H9 (cell line): ENCODE data around the gene BAIAP2. TPM values are rescaled to one million over a fixed set of nuclear protein-coding genes. Genes with fewer than 3 reads are reported as not detected.

Source experiments
- DNase-seq: peaks from one replicate; pipeline ENCODE4 v3.0.0-alpha.2; 2017
- H2AFZ ChIP-seq: one replicate; pipeline ENCODE4 v1.6.1; 2013; ENCODE audit warnings: mild to moderate bottlenecking, low read length, control low read depth, moderate library complexity
- H2AK5ac ChIP-seq: 2 replicates; pipeline ENCODE4 v1.6.1; 2013; ENCODE audit warnings: low read length, control low read depth, mixed read lengths; ENCODE audit not compliant: insufficient read length
- H2BK120ac ChIP-seq: one replicate; pipeline ENCODE4 v1.6.1; 2013; ENCODE audit warnings: low read depth, mild to moderate bottlenecking, low read length, control low read depth, inconsistent platforms; ENCODE audit not compliant: poor library complexity, severe bottlenecking
- H2BK12ac ChIP-seq: 2 replicates; pipeline ENCODE4 v1.6.1; 2013; ENCODE audit warnings: low read length, control low read depth, mixed read lengths, low read depth; ENCODE audit not compliant: insufficient read length
- H2BK15ac ChIP-seq: 2 replicates; pipeline ENCODE4 v1.6.1; 2013; ENCODE audit warnings: low read depth, low read length, control low read depth
- H2BK20ac ChIP-seq: one replicate; pipeline ENCODE4 v1.6.1; 2013; ENCODE audit warnings: low read depth, mild to moderate bottlenecking, low read length, control low read depth, inconsistent platforms; ENCODE audit not compliant: poor library complexity, severe bottlenecking
- H2BK5ac ChIP-seq: 2 replicates; pipeline ENCODE4 v1.6.1; 2013; ENCODE audit warnings: low read length, control low read depth, mixed read lengths; ENCODE audit not compliant: insufficient read length
- H3K14ac ChIP-seq: 2 replicates; pipeline ENCODE4 v1.6.1; 2013; ENCODE audit warnings: low read length, control low read depth; ENCODE audit not compliant: insufficient read depth
- H3K18ac ChIP-seq: 2 replicates; pipeline ENCODE4 v1.6.1; 2013; ENCODE audit warnings: low read depth, mild to moderate bottlenecking, mixed read lengths, low read length, control low read depth; ENCODE audit not compliant: insufficient read length
- H3K23ac ChIP-seq: 2 replicates; pipeline ENCODE4 v1.6.1; 2013; ENCODE audit warnings: low read length, control low read depth, mixed read lengths, low read depth; ENCODE audit not compliant: insufficient read length
- H3K23me2 ChIP-seq: 2 replicates; pipeline ENCODE4 v1.6.1; 2013; ENCODE audit warnings: low read depth, mild to moderate bottlenecking, mixed read lengths, low read length, control low read depth; ENCODE audit not compliant: insufficient read length, poor library complexity, severe bottlenecking
- H3K27ac ChIP-seq: 2 replicates; pipeline ENCODE4 v1.5.1; 2013; ENCODE audit warnings: low read length, control low read depth, mixed read lengths, low read depth; ENCODE audit not compliant: insufficient read length
- H3K27me3 ChIP-seq: 2 replicates; pipeline ENCODE4 v1.6.1; 2013; ENCODE audit warnings: low read length, control low read depth, inconsistent platforms; ENCODE audit not compliant: insufficient read depth
- H3K4ac ChIP-seq: 2 replicates; pipeline ENCODE4 v1.6.1; 2013; ENCODE audit warnings: low read depth, mild to moderate bottlenecking, control low read depth, inconsistent platforms, low read length, moderate library complexity
- H3K4me1 ChIP-seq: 2 replicates; pipeline ENCODE4 v1.6.1; 2013; ENCODE audit warnings: low read length, control low read depth, inconsistent platforms; ENCODE audit not compliant: insufficient read depth
- H3K4me2 ChIP-seq: 2 replicates; pipeline ENCODE4 v1.6.1; 2013; ENCODE audit warnings: low read length, control low read depth, mixed read lengths; ENCODE audit not compliant: insufficient read length, insufficient read depth
- H3K56ac ChIP-seq: 2 replicates; pipeline ENCODE4 v1.6.1; 2013; ENCODE audit warnings: low read depth, mild to moderate bottlenecking, mixed read lengths, low read length, control low read depth; ENCODE audit not compliant: insufficient read length
- H3K79me1 ChIP-seq: 2 replicates; pipeline ENCODE4 v1.6.1; 2013; ENCODE audit warnings: low read depth, mild to moderate bottlenecking, moderate library complexity, low read length, control low read depth, inconsistent platforms; ENCODE audit not compliant: insufficient read depth, poor library complexity, severe bottlenecking
- H3K79me2 ChIP-seq: 2 replicates; pipeline ENCODE4 v1.6.1; 2013; ENCODE audit warnings: low read length, control low read depth, inconsistent platforms; ENCODE audit not compliant: insufficient read depth
- H3K9ac ChIP-seq: 2 replicates; pipeline ENCODE4 v1.6.1; 2013; ENCODE audit warnings: low read length, control low read depth, mixed read lengths; ENCODE audit not compliant: insufficient read length; ENCODE audit errors: extremely low read depth
- H3K9me3 ChIP-seq: one replicate; pipeline ENCODE4 v1.6.1; 2013; ENCODE audit warnings: low read depth, low read length, inconsistent platforms; ENCODE audit not compliant: control insufficient read depth
- H3T11ph ChIP-seq: one replicate; pipeline ENCODE4 v1.6.1; 2013; ENCODE audit warnings: mild to moderate bottlenecking, low read length, control low read depth, inconsistent platforms
- H4K20me1 ChIP-seq: one replicate; pipeline ENCODE4 v1.6.1; 2013; ENCODE audit not compliant: control insufficient read depth, insufficient read length, insufficient read depth
- H4K5ac ChIP-seq: 2 replicates; pipeline ENCODE4 v1.6.1; 2013; ENCODE audit warnings: low read depth, mild to moderate bottlenecking, mixed read lengths, low read length, control low read depth; ENCODE audit not compliant: insufficient read length
- H4K8ac ChIP-seq: replicated peaks from 2 replicates; pipeline ENCODE4 v1.6.1; 2013; ENCODE audit warnings: low read length, control low read depth, mixed read lengths, low read depth; ENCODE audit not compliant: insufficient read length
- H4K91ac ChIP-seq: 2 replicates; pipeline ENCODE4 v1.6.1; 2013; ENCODE audit warnings: low read depth, mild to moderate bottlenecking, moderate library complexity, mixed read lengths, low read length, control low read depth; ENCODE audit not compliant: insufficient read length
- H3K27ac Mint-ChIP-seq, 3 experiments: 2 replicates in 2 of 3; 3 replicates in 1 of 3; pipeline ENCODE4 v1.8.0; 2020 to 2021; ENCODE audit warnings: mixed read lengths in 3 of 3, mild to moderate bottlenecking in 1 of 3, moderate library complexity in 1 of 3
- H3K27me3 Mint-ChIP-seq: 2 replicates; pipeline ENCODE4 v1.8.0; 2021; ENCODE audit warnings: low read depth, mild to moderate bottlenecking, moderate library complexity, mixed read lengths
- H3K36me3 Mint-ChIP-seq, 3 experiments: 2 replicates in 2 of 3; 3 replicates in 1 of 3; pipeline ENCODE4 v1.8.0; 2020 to 2021; ENCODE audit warnings: low read depth in 3 of 3, mixed read lengths in 3 of 3; ENCODE audit not compliant: insufficient read depth in 1 of 3
- H3K4me1 Mint-ChIP-seq, 2 experiments: 2 replicates each; pipeline ENCODE4 v1.8.0; 2020; ENCODE audit warnings: mixed read lengths in 2 of 2
- H3K4me3 Mint-ChIP-seq, 2 experiments: 2 replicates in 1 of 2; 3 replicates in 1 of 2; pipeline ENCODE4 v1.8.0; 2020 to 2021; ENCODE audit warnings: mild to moderate bottlenecking in 2 of 2, mixed read lengths in 2 of 2, moderate library complexity in 1 of 2
- H3K9me3 Mint-ChIP-seq, 2 experiments: 2 replicates in 1 of 2; 3 replicates in 1 of 2; pipeline ENCODE4 v1.8.0; 2020; ENCODE audit warnings: mild to moderate bottlenecking in 2 of 2, mixed read lengths in 2 of 2, moderate library complexity in 1 of 2
- WGBS: extraction: QIAGEN DNeasy Blood & Tissue Kit; methylation state at CpG from one replicate; pipeline ENCODE4 v1.1.7; 2013; ENCODE audit warnings: missing lambda C conversion rate, low lambda C conversion rate, mixed read lengths; ENCODE audit not compliant: insufficient read length; ENCODE audit errors: extremely low coverage; 5-methylcytosine and 5-hydroxymethylcytosine counted together
- total RNA-seq: library from RNA; stranded (reverse); gene quantifications from 2 replicates; pipeline ENCODE4 v1.2.1, GENCODE V29; 2021
- TF ChIP-seq, protein P1 (sequence below): fragments of 200-600 bp; sonication (generic); conservative IDR thresholded peaks from 3 replicates; pipeline ENCODE4 v1.8.0; 2021; ENCODE audit warnings: antibody characterized with exemption, mild to moderate bottlenecking

Gene BAIAP2
- total RNA-seq, 1 experiment from 2014 or later, result 27.8 TPM

DNA sequence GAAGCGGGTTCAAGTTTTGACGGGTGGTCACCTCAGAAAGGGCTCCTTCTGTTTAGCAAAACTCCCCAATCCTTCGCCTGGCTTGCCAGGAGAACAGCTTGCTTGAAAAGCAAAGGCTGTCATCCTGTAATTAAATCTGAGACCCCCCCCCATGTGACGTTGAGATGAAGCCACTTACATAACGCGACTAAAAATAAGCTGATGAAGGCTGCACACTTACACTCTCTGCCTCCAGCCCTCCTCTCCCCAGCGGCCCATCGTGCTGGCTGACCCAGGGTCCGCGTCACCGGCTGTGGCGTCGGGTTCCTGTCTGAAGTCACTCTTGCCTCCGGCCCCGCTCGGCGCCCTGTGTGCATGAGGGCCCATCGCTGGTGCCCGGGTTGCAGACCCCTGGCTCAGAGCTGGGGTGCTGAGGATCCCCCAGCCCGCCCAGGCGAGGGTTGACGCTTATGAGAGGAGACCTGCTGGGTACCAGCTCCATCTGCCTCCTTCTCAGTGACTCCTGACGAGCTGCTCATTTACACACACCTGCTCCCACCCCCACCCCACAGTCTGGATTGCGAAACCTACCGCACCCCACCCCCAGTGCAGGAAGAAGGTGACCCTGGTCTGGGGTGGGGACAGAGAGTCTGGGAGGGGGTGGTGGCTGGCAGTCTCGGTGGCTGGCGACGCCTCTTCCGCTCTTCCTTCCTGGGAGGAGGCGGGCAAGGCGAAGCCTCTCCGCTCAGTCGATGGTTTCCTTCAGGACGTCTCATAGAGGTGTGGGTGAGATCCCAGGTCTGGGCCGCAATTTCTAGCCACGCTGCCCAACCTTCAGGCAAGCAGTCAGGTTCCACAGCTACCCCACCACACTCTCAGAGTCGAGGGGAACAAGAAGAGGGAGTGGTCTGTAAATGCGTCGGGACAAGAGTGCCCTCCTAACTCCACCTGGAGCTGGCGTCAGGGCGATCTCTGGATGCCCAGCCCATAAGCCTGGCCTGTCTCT is 3.1 kb upstream of the BAIAP2 start:
- H3K27ac Mint-ChIP-seq, result no peak overlapping the region
- no peak overlapping the region for H3K4ac ChIP-seq
- no CpG with 5 or more reads among the region's 41 CpGs for WGBS

More for the DNA sequence above, 3.1 kb upstream of the BAIAP2 start:
- Histone ChIP-seq H2BK5ac (no peak overlapping the region), H2BK12ac (no peak overlapping the region), H3K79me2 (no peaks in the 10 kb centered on the region), H4K5ac (no peak overlapping the region), H3K27ac (no peak overlapping the region), H4K91ac (no peak overlapping the region), H3K27me3 (peaks cover 2% of the 10 kb centered on the region; the same call in 1 of the 2 replicates), H3K4me2 (no peak overlapping the region), H2AFZ (no peak overlapping the region), H2BK15ac (no peak overlapping the region), H4K20me1 (no peaks in the 10 kb centered on the region), H3K9me3 (no peaks in the 10 kb centered on the region), H2BK120ac (no peak overlapping the region), H3K23me2 (peaks cover 9% of the 10 kb centered on the region), H3K9ac (no peak overlapping the region), H3T11ph (no peak overlapping the region), H3K79me1 (no peaks in the 10 kb centered on the region), H2AK5ac (no peak overlapping the region), H3K4me1 (peaks cover 4% of the 10 kb centered on the region; the same call in 1 of the 2 replicates), H2BK20ac (no peak overlapping the region), H3K23ac (no peak overlapping the region), H3K18ac (no peak overlapping the region), H3K56ac (no peak overlapping the region), H4K8ac (no peak overlapping the region), H3K14ac (no peak overlapping the region)
- peaks cover 0 to 17% (median 5%) of the 10 kb centered on the region in 3 experiments; a peak in 4 of 7 replicates for H3K36me3 Mint-ChIP-seq
- H3K4me3 Mint-ChIP-seq, result no peak overlapping the region; a peak in 1 of 5 replicates
- peaks cover 29 to 34% of the 10 kb centered on the region in 2 experiments for H3K4me1 Mint-ChIP-seq
- TF ChIP-seq, protein P1, sequence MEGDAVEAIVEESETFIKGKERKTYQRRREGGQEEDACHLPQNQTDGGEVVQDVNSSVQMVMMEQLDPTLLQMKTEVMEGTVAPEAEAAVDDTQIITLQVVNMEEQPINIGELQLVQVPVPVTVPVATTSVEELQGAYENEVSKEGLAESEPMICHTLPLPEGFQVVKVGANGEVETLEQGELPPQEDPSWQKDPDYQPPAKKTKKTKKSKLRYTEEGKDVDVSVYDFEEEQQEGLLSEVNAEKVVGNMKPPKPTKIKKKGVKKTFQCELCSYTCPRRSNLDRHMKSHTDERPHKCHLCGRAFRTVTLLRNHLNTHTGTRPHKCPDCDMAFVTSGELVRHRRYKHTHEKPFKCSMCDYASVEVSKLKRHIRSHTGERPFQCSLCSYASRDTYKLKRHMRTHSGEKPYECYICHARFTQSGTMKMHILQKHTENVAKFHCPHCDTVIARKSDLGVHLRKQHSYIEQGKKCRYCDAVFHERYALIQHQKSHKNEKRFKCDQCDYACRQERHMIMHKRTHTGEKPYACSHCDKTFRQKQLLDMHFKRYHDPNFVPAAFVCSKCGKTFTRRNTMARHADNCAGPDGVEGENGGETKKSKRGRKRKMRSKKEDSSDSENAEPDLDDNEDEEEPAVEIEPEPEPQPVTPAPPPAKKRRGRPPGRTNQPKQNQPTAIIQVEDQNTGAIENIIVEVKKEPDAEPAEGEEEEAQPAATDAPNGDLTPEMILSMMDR, result no peak
- peaks cover 0 to 2% of the 10 kb centered on the region in 2 experiments; a peak in 2 of 5 replicates for H3K9me3 Mint-ChIP-seq
- DNase-seq, result no peak
- peaks cover 30% of the 10 kb centered on the region for H3K27me3 Mint-ChIP-seq
